ENCODE data around the gene KLHL5.
"Not testable (repeated sequence)": the region's sequence is repeated elsewhere in the genome, so short reads cannot be mapped to it uniquely, and the experiment has no call there.

The KLHL5 gene

DNA sequence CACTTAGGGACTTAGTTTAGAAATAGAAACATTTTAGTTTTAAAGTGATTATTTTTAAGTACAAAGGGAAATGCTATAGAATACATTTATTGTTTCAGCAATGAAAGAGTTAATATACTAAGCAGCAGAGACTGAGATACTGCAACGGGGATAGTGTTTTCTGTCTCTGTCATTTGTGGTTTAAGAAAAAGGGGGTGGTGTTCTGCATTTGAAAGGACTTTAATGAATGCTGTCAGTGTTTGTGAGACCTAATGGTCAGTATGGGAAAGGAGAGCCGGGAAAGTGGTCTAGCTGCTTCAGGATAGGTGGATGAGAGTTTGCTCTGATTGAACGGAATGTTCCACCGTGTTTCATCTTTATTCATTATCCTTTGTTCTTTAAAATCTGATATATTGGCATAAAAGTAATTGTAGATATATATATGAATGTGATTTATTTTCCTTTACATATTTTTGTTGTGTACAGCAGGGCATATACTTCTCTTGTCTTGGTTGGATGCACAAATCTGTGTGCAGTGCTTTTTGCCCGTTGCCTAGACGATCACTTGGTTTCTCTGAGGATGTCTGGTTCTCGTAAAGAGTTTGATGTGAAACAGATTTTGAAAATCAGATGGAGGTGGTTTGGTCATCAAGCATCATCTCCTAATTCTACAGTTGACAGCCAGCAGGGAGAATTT lies at the start of gene KLHL5:
KLHL5 (plus strand) TSS at position 139 of the 676 bp plus-strand sequence; CDS start at position 560, 421 bp downstream.
- no peak for DNase-seq (ENCODE audit: low read depth)

DNA sequence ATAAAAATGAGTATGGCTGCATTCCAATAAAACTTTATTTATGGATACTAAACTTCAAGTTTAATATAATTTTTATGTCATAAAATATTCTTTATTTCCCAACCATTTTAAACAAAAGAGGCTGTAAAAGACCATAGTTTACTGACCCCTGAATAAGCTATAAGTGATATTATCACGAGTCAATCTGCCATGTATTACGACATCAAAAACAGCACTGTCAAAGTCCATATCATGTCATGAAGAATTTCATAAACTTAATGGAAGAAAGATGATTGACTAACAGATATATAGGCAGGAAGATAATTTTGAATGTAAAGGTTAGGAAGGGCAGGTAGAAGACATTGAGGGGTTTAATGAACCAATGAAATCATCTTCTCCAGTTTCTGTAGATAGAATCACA lies 48.0 kb upstream of the KLHL5 start:
- DNase-seq (ENCODE audit: low read depth), result no peak

GRCh38 chr4:39020130-39020529 lies 41.9 kb upstream of the KLHL5 start:
- DNase-seq (ENCODE audit: low read depth), result no peak

DNA sequence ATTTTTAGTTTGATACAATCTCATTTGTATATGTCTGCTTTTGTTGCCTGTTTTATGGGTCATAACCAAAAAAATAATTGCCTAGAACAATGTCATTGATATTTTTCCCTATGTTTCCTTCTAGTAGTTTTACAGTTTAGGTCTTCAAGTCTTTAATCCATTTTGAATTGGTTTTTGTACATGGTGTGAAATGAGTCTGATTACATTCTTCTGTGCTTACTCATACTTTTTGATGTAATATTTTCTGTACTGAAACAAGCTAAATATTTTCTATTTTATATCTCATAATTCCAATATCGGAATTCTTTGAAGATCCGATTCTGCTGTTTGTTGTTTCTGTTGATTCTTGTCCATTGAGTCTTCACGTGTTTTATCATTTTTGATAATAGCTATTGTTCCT lies 40.4 kb upstream of the KLHL5 start:
- no peak for DNase-seq (ENCODE audit: low read depth)

- DNase-seq (ENCODE audit: low read depth), result no peak
Measured at GRCh38 chr4:39022241-39022640, 39.8 kb upstream of the KLHL5 start.

- DNase-seq (ENCODE audit: low read depth), result no peak
Measured at GRCh38 chr4:39023059-39023458, 39.0 kb upstream of the KLHL5 start.

- no peak for DNase-seq (ENCODE audit: low read depth)
Measured at GRCh38 chr4:39024311-39024865, 37.6 kb upstream of the KLHL5 start.

GRCh38 chr4:39025552-39026085 lies 36.4 kb upstream of the KLHL5 start:
- no peak for DNase-seq (ENCODE audit: low read depth)

GRCh38 chr4:39026096-39026495 lies 35.9 kb upstream of the KLHL5 start:
- DNase-seq (ENCODE audit: low read depth), result no peak

DNA sequence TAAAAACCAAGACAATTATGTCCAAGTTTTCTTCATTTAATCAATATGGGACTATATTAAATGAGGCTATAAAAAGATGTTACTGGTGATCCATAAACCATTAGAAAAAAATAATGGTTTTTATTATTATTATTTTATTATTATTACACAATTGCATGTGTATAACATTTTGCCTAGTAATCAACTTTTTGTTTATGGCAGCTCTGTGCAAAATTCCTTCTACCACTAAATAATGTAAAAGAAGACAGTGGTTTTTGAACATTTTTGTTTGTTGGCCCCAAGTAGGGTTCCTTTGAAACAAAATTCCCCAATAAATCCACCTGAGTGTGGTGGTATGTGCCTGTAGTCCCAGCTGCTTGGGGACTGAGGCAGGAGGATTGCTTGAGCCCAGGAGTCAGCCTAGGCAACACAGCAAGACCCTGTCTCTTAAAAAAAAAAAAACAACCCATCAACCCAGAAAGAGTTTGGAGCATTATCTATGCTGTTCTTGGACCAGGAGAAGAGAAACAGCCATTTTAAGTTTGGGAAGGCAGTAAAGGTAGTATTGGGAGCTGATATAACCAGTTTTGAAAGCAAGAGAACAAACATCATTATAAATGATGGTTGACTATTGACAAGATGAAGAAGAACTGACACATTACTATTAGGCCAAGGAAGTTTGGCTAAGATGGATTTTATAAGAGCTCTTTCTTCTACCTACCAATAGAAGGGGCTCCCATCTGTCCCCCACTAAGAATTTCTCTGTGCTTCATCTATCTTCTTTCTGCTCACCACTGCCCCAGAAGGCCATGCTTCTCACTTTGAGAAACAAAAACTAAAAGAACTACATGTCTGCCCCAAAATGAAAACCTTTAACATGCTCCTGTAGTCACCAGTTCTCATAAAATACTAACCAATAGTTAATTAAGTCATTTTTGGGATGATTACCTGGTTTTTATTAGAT lies 32.0 kb upstream of the KLHL5 start:
- DNase-seq (ENCODE audit: low read depth), result no peak

DNA sequence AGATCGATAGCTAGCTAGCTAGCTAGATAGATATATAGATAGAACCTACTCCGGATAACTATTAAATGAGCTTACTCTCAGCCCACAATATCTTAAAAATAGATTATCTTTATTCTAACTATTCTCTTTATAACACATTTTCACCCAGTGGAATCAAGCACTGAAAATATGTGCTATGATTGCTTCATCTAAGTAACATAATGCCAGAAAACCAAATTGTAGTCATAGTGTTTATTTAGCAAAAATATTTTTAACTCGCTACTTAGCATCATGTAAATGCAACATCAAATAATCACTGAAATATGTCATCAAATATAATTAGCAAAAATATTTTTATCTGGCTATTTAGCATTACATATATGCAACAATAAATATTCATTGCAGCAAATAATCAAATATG lies 31.3 kb upstream of the KLHL5 start:
- DNase-seq (ENCODE audit: low read depth), result no peak

GRCh38 chr4:39031590-39032020 lies 30.4 kb upstream of the KLHL5 start:
- not testable (repeated sequence) for DNase-seq (ENCODE audit: low read depth)

- DNase-seq (ENCODE audit: low read depth), result no peak
Measured at GRCh38 chr4:39032218-39033085, 29.6 kb upstream of the KLHL5 start, which contains the start of gene TMEM156. TSS of gene TMEM156 (minus strand) at chr4:39032409. CDS start at chr4:39032313, 96 bp downstream.

DNA sequence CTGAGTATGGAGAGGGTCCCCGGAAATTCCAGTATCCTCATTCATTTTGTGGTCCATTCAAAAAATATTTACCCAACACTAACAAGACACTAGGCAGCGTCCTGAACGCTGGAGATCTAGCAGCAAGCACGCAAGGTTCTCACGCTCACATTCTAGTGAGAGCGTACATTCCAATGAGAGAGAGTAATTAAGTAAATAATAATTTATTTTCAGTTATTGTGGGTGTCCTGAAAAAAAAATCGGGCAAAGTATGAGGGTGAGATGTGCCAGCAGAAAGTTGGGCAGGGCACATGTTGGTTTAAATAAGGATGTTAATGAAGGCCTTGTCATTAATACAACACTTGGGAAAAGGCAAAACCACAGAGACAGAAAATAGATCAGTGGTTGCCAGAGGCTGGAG lies 25.9 kb upstream of the KLHL5 start:
- no peak for DNase-seq (ENCODE audit: low read depth)

DNA sequence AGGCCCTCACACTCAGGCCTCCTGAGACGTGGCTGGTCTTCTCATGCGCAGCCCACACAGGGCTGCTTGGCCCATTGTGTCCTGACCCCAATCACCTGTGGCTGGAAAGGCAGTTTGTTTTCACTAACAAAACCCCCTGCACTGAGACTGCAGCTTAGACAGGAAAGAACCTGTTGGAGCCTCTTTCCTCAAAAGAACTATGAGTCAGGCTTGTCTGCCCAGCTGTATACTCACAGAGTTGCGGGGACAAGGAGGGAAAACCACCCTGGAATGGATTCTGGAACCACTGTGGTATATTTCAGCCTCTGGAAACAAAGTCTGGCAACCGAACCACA lies 24.6 kb upstream of the KLHL5 start:
- DNase-seq (ENCODE audit: low read depth), result no peak

- DNase-seq (ENCODE audit: low read depth), result no peak
Measured at GRCh38 chr4:39037941-39038340, 24.1 kb upstream of the KLHL5 start.

DNA sequence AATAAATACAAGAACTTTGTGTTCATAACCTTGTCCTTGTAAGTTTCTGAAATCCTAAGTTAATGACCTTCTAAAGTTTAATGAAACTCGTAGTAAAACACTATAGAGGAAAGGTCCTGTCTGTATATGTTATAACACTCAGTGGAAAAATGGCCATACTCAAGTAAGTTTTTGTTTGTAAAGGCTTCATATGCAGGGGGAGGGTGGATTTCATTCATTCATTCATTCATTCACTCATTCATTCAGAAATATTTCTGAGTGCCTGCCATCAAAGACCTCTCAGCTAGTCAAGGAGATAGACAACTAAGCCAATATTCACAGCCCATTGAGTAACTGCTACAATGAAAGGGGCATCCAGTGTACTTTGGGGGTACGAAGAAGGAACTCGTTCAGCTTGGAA lies 22.9 kb upstream of the KLHL5 start:
- DNase-seq (ENCODE audit: low read depth), result no peak

DNA sequence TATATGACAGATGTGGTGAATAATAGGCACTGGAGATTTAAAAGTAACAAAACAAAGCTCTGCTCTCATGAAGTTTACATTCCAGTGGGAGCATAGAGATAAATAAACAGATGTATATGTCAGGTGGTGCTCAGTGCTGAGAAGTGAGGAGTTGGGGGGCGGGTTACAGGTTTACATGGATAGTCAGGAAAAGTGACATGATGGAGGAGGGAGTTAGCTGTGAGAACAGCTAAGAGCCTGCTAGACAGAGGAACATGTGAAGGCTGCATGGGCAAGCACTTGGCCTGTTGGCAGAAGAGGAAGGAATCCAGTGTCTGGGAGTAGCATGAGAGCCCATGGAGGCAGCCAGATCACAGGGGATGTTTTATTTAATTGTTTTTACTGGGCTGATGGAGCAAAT lies 19.7 kb upstream of the KLHL5 start:
- DNase-seq (ENCODE audit: low read depth), result no peak

DNA sequence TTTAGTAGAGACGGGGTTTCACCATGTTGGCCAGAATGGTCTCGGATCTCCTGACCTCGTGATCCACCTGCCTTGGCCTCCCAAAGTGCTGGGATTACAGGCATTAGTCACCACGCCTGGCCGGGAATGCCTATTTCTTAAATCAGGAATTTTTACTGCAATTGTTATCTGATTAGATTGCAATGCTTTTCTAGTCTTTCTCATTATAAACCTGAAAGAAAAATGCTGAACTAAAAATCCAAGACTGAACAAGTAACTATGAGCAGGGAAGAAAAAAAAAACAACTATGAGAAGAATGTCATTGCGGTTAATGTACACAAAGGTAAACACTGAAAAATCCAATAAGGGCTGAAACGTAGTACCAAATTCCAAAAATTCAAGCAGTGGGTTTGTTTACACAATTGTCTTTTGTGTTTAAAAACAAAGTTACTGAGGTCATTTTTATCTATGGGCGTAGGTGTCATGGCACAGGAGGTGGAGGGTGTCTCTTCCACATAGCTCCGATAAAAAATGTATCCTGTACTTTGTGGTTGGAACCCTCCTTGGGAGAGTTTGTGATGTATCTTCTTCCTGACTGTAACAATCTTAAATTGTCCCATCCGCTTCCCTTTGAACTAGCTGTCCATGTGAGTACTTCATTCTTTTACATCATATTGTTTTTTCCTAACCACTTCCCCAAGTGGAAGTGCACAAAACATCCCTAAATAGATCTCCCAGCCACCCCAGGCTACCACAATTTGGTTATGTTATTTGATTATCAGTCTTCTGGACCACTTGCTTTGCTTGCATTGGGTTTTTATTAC lies 18.8 kb upstream of the KLHL5 start:
- no peak for DNase-seq (ENCODE audit: low read depth)

DNA sequence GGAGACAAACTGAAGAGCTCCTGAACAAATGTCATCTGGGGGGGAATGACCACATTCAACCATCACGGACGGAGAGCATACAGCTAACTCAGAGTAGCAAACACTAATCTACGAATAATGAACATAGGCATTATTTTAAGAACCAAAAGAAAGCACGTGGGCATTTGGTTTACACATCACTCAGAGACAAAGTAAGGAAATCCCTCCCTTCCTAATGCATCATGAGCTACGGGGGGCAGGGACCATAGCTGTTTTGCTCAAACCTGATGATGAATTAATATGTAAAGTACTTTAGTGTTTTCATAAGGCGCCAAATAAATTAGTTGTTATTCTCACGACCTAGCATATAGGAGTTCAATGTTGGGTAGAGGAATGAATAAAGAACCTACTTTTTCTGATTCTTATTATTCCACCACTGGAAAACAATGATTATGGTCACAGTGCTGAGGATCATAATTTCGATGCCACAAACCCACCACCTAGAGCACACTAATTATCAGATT lies 18.1 kb upstream of the KLHL5 start:
- DNase-seq (ENCODE audit: low read depth), result no peak

Data from HS-5 (cell line).